Esophagus muscularis mucosa (tissue), 4 donors: Measurements from ENCODE around the gene MMP27. TPM values are rescaled to one million over a fixed set of nuclear protein-coding genes. Genes with fewer than 3 reads are reported as not detected.

Experiments used
- DNase-seq: peaks from one replicate; pipeline ENCODE4 v3.0.0-alpha.2; 2017; ENCODE audit errors: extremely low spot score
- H3K27ac ChIP-seq, 4 donors: fragments of 200-600 bp; sonication (generic); replicated peaks in 1 of 4; 1 replicate in 3 of 4; 2 replicates in 1 of 4; pipeline ENCODE4 v1.5.1; 2016 to 2019; ENCODE audit warnings: mild to moderate bottlenecking in 1 of 4
- H3K27me3 ChIP-seq, 4 donors: fragments of 200-600 bp; sonication (generic); one replicate each; pipeline versions ENCODE4 v1.5.1 to v1.6.0; 2016 to 2019
- H3K36me3 ChIP-seq, 4 donors: fragments of 200-600 bp; sonication (generic); one replicate each; pipeline ENCODE4 v1.5.1; 2016 to 2019
- H3K4me1 ChIP-seq, 4 donors: fragments of 200-600 bp; sonication (generic); one replicate each; pipeline ENCODE4 v1.5.1; 2016 to 2019
- H3K4me3 ChIP-seq, 4 donors: fragments of 200-600 bp; sonication (generic); 1 replicate in 2 of 4; 2 replicates in 2 of 4; pipeline ENCODE4 v1.5.1; 2016 to 2019; ENCODE audit warnings: mild to moderate bottlenecking in 4 of 4, moderate library complexity in 1 of 4
- H3K9me3 ChIP-seq, 4 donors: fragments of 200-600 bp; sonication (generic); 1 replicate in 3 of 4; 2 replicates in 1 of 4; pipeline ENCODE4 v1.5.1; 2016 to 2019
- CTCF ChIP-seq, 3 experiments: fragments of 200-600 bp in 2 of 3; fragments of 450-650 bp in 1 of 3; sonication (generic) in 2 of 3; IDR thresholded peaks; one replicate each; pipeline ENCODE4 v1.5.1; 2017 to 2019; ENCODE audit warnings: antibody characterized with exemption in 3 of 3, mild to moderate bottlenecking in 2 of 3, moderate library complexity in 1 of 3
- EP300 ChIP-seq: sonication (generic); formaldehyde crosslinking; IDR thresholded peaks from one replicate; pipeline ENCODE4 v1.6.1; 2017; ENCODE audit warnings: antibody characterized with exemption
- POLR2A ChIP-seq: fragments of 450-650 bp; IDR thresholded peaks from one replicate; pipeline ENCODE4 v1.6.1; 2017; ENCODE audit warnings: antibody characterized with exemption, moderate library complexity, mild to moderate bottlenecking, low read depth
- POLR2AphosphoS5 ChIP-seq, 2 donors: sonication (generic); formaldehyde crosslinking; IDR thresholded peaks; one replicate each; pipeline ENCODE4 v1.6.1; 2017; ENCODE audit warnings: antibody characterized with exemption in 2 of 2
- WGBS: methylation state at CpG from one replicate; pipeline ENCODE4 v1.1.5; 2018; 5-methylcytosine and 5-hydroxymethylcytosine counted together
- intact Hi-C: fragments of 100-400 bp; cut with DNase I; formaldehyde crosslinking; loops from one replicate; pipeline ENCODE4 v1.15.1; 2023
- total RNA-seq, 4 donors: library from RNA; depleted of rRNA; stranded (reverse); fragments of >200 nt; gene quantifications; one replicate each; pipeline versions ENCODE4 v1.1.0 to v1.2.1, GENCODE V29; 2016

The MMP27 gene
- total RNA-seq, 4 donors from 2014 or later: 0.33 to 0.45 TPM; not detected in 2

DNA sequence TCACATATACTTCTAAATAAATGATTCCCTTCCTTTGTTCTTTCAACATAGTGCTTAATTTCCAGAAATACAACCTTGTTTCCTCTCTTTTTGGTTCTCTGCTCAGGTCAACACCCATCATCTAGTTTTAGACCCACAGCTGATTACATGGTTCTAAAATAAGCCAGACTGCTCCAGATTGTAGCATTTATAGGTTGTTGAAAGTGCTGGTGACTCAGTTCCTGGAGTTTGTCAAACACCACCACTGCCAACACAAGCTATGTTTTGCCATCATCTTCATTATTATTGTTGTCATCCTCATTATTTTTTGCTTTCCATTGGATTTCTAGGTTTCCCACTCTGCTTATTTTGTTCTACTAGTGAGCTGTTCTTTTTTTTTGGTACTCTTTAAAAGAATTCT, 58.1 kb downstream of the MMP27 start:
- H3K4me3 ChIP-seq: no peak overlapping the region
- TF ChIP-seq EP300: no peak
- TF ChIP-seq POLR2A: no peak
- TF ChIP-seq POLR2AphosphoS5 (IDR thresholded peaks at IDR 0.05): no peak
- TF ChIP-seq CTCF (IDR thresholded peaks at IDR 0.05): no peak
- H3K27me3 ChIP-seq: no peaks in the 10 kb centered on the region
- no peaks in the 10 kb centered on the region for H3K36me3 ChIP-seq
- no peak for DNase-seq
- no peak overlapping the region for H3K27ac ChIP-seq
- intact Hi-C loops: no loop called here
- H3K9me3 ChIP-seq: no peaks in the 10 kb centered on the region
- no peaks in the 10 kb centered on the region for H3K4me1 ChIP-seq

DNA sequence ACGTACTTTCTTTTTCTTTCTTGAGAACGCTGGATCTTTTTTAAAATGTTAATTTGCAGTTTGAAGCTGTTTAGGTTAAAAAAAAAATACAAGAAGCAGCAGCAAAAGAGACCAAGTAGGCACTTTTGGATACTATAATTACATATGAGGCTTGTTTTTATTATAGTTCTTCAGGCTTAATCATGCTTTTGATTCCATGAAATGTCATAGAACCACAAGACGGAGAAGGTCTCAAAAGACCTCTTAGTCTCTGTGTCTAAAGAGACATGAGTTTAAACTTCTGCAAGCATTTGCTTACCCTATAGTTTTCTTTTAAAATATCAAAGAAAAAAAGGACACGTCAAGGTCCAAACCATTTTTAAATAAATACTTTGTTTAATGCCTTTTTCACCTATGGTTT, 61.6 kb downstream of the MMP27 start:
- H3K4me3 ChIP-seq: no peak overlapping the region
- no peaks in the 10 kb centered on the region for H3K27me3 ChIP-seq
- H3K27ac ChIP-seq: no peak overlapping the region
- no peak for DNase-seq
- no peaks in the 10 kb centered on the region for H3K9me3 ChIP-seq
- no peaks in the 10 kb centered on the region for H3K36me3 ChIP-seq
- intact Hi-C loops: no loop called here
- H3K4me1 ChIP-seq: no peaks in the 10 kb centered on the region
- 89% methylated on average over 4 of the region's 4 CpGs for WGBS
- no peak for TF ChIP-seq CTCF (IDR thresholded peaks at IDR 0.05)
- TF ChIP-seq EP300: no peak
- no peak for TF ChIP-seq POLR2AphosphoS5 (IDR thresholded peaks at IDR 0.05)
- TF ChIP-seq POLR2A: no peak

Other genes with a start within 250 kb of the MMP27 start
- gene MMP7, start 175.0 kb downstream of the MMP27 start, total RNA-seq: not detected
- not detected for gene MMP20, start 80.4 kb downstream of the MMP27 start, total RNA-seq
- gene MMP8, start 19.2 kb upstream of the MMP27 start, total RNA-seq: 1 to 10 TPM in 1 of 4 donors, under 1 TPM in 1, not detected in 2; 0.23 to 1.3 TPM
- not detected for gene MMP10, start 74.9 kb upstream of the MMP27 start, total RNA-seq
- under 1 TPM in 1 of 4 donors, not detected in 3; 0.17 TPM for gene MMP1, start 92.4 kb upstream of the MMP27 start, total RNA-seq
- 1 to 10 TPM in 3 of 4 donors, under 1 TPM in 1; 0.32 to 7.5 (median 1.3) TPM for gene MMP3, start 137.8 kb upstream of the MMP27 start, total RNA-seq
- gene MMP12, start 169.2 kb upstream of the MMP27 start, total RNA-seq: not detected
- not detected for gene MMP13, start 250.0 kb upstream of the MMP27 start, total RNA-seq